PC-9 (cell line): ENCODE results near the gene PDLIM5. TPM values are rescaled to one million over a fixed set of nuclear protein-coding genes. Genes with fewer than 3 reads are reported as not detected.

ENCODE experiments used
- BruUV-seq: library from RNA; stranded (reverse); fragments of 400-500 nt; replicated peaks from 2 replicates; lab custom pipeline; 2021; lab: Mats Ljungman, UMichigan
- CTCF ChIA-PET: fragments of 300-600 bp; sonication (Branson Sonifier 250); formaldehyde crosslinking; loops from one replicate; lab custom pipeline; 2022; ENCODE audit warnings: antibody characterized with exemption; lab: Charles Lee
- POLR2A ChIA-PET: fragments of 300-600 bp; sonication (Branson Sonifier 250); formaldehyde crosslinking; loops from one replicate; lab custom pipeline; 2022; ENCODE audit warnings: antibody characterized with exemption; ENCODE audit not compliant: unreplicated experiment; lab: Charles Lee
- DNase-seq, 2 experiments: peaks; one replicate each; pipeline versions ENCODE4 v3.0.0 to v3.0.0-alpha.2; 2015 to 2022; ENCODE audit warnings: mixed read lengths in 1 of 2
- H2AFZ ChIP-seq: fragments of 200-600 bp; sonication (generic); 2 replicates; pipeline ENCODE4 v1.8.1; 2017; ENCODE audit warnings: antibody characterized with exemption
- H3F3A ChIP-seq: fragments of 200-600 bp; sonication (generic); 2 replicates; pipeline ENCODE4 v1.8.1; 2017; ENCODE audit warnings: antibody characterized with exemption, mild to moderate bottlenecking, low read depth; ENCODE audit not compliant: insufficient read depth
- H3K27ac ChIP-seq: fragments of 200-600 bp; sonication (generic); 2 replicates; pipeline ENCODE4 v1.6.1; 2016; ENCODE audit warnings: mixed run types
- H3K27me3 ChIP-seq: fragments of 200-600 bp; sonication (generic); 2 replicates; pipeline ENCODE4 v1.6.1; 2016; ENCODE audit warnings: low read depth, mixed run types; ENCODE audit not compliant: insufficient read depth
- H3K36me3 ChIP-seq: fragments of 200-600 bp; sonication (generic); 2 replicates; pipeline ENCODE4 v1.6.1; 2016; ENCODE audit warnings: low read depth, mixed run types
- H3K4me1 ChIP-seq: fragments of 200-600 bp; sonication (generic); replicated peaks from 2 replicates; pipeline ENCODE4 v1.6.1; 2016; ENCODE audit warnings: mixed run types; ENCODE audit not compliant: insufficient read depth
- H3K4me2 ChIP-seq: fragments of 200-600 bp; sonication (generic); 2 replicates; pipeline ENCODE4 v1.6.1; 2017; ENCODE audit warnings: mixed run types
- H3K4me3 ChIP-seq: fragments of 200-600 bp; sonication (generic); 2 replicates; pipeline ENCODE4 v1.6.1; 2016; ENCODE audit warnings: mixed run types
- H3K79me2 ChIP-seq: fragments of 200-600 bp; sonication (generic); 2 replicates; pipeline ENCODE4 v1.6.1; 2017; ENCODE audit warnings: low read depth, mixed run types
- H3K9me2 ChIP-seq: fragments of 200-600 bp; sonication (generic); 2 replicates; pipeline ENCODE4 v1.8.1; 2017; ENCODE audit warnings: mild to moderate bottlenecking; ENCODE audit not compliant: insufficient read depth
- H3K9me3 ChIP-seq: fragments of 200-600 bp; sonication (generic); 2 replicates; pipeline ENCODE4 v1.8.1; 2016; ENCODE audit warnings: low read depth; ENCODE audit not compliant: insufficient read depth
- H4K20me1 ChIP-seq: fragments of 200-600 bp; sonication (generic); 2 replicates; pipeline ENCODE4 v1.8.1; 2017; ENCODE audit not compliant: insufficient read depth
- EZH2 ChIP-seq: fragments of 200-600 bp; sonication (generic); IDR thresholded peaks from 2 replicates; pipeline ENCODE4 v1.8.0; 2017; ENCODE audit warnings: antibody characterized with exemption, low read depth
- intact Hi-C: fragments of 100-400 bp; cut with micrococcal nuclease; formaldehyde crosslinking; loops from one replicate; pipeline ENCODE4 v1.10.0; 2022; ENCODE audit not compliant: unreplicated experiment
- total RNA-seq: library from RNA; stranded (reverse); gene quantifications from 2 replicates; pipeline ENCODE4 v1.2.3, GENCODE V29; 2021
- TF ChIP-seq, protein P1 (sequence below): fragments of 200-600 bp; sonication (generic); conservative IDR thresholded peaks from 2 replicates; pipeline ENCODE4 v1.6.1; 2017; ENCODE audit warnings: mixed run types, antibody characterized with exemption, mild to moderate bottlenecking, moderate library complexity

The PDLIM5 gene
- total RNA-seq, 1 experiment from 2014 or later = 130 TPM

DNA sequence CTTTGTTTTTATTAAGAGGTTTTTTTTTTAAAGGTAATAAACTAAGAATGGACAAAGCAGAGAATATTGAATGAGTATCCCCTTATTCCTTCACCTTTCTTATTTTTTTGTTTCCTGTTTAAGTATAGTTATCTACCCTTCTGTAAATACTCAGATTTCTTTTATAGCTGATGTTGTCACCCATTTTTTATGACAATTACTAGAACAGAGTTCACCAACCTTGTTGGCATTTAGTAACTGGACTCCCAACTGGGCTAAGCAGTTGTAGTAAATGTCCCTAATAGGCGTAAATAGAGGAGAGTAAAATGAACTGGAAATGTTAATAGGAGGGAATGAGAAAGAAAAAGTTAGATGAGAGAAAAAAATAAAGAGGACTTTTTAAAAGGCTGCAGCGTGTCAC lies 9.8 kb downstream of the PDLIM5 start:
- Histone ChIP-seq H3K27me3 (no peaks in the 10 kb centered on the region), H4K20me1 (no peaks in the 10 kb centered on the region), H3K9me2 (no peaks in the 10 kb centered on the region), H3K9me3 (no peaks in the 10 kb centered on the region), H3K79me2 (peaks cover 85% of the 10 kb centered on the region), H2AFZ (no peak overlapping the region), H3K4me1 (no peaks in the 10 kb centered on the region), H3K27ac (no peak overlapping the region), H3K4me2 (no peak overlapping the region), H3K4me3 (no peak overlapping the region), H3K36me3 (peaks cover 7% of the 10 kb centered on the region; the same call in 1 of the 2 replicates), H3F3A (no peaks in the 10 kb centered on the region)
- intact Hi-C loops = no loop called here
- CTCF ChIA-PET = no interaction called here
- POLR2A ChIA-PET = no interaction called here
- TF ChIP-seq, protein P1, sequence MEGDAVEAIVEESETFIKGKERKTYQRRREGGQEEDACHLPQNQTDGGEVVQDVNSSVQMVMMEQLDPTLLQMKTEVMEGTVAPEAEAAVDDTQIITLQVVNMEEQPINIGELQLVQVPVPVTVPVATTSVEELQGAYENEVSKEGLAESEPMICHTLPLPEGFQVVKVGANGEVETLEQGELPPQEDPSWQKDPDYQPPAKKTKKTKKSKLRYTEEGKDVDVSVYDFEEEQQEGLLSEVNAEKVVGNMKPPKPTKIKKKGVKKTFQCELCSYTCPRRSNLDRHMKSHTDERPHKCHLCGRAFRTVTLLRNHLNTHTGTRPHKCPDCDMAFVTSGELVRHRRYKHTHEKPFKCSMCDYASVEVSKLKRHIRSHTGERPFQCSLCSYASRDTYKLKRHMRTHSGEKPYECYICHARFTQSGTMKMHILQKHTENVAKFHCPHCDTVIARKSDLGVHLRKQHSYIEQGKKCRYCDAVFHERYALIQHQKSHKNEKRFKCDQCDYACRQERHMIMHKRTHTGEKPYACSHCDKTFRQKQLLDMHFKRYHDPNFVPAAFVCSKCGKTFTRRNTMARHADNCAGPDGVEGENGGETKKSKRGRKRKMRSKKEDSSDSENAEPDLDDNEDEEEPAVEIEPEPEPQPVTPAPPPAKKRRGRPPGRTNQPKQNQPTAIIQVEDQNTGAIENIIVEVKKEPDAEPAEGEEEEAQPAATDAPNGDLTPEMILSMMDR = no peak
- TF ChIP-seq EZH2 = no peak
- DNase-seq = no peak
- BruUV-seq = no TSS peak

DNA sequence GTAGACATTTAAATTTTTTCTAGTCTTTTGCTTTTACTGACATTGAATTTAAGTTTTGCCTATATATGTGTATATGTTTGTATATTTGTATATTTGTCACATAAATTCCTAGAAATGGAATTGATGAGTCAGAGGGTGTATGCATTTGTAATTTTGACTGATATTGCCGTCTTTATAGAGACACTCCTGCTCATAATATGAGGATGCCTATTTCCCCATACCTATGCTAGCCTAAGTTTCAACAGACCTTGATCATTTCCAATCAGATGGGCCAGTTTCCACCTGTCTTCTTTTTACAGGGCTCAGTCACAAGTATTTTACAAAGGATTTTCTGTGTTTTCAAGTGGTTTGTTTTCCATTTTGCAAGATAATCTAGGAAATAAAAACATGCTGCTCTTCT lies 10.8 kb downstream of the PDLIM5 start:
- Histone ChIP-seq H3K9me3 (no peaks in the 10 kb centered on the region), H2AFZ (no peak overlapping the region), H3K4me3 (no peak overlapping the region), H3K4me1 (no peaks in the 10 kb centered on the region), H3K36me3 (no peaks in the 10 kb centered on the region), H3K27me3 (no peaks in the 10 kb centered on the region), H3K4me2 (no peak overlapping the region), H3K79me2 (peaks cover 82% of the 10 kb centered on the region), H4K20me1 (no peaks in the 10 kb centered on the region), H3K9me2 (no peaks in the 10 kb centered on the region), H3F3A (no peaks in the 10 kb centered on the region), H3K27ac (no peak overlapping the region)
- ChIA-PET POLR2A (no interaction called here), CTCF (no interaction called here)
- no TSS peak for BruUV-seq
- DNase-seq = no peak
- no peak for TF ChIP-seq EZH2
- TF ChIP-seq, protein P1 = no peak
- intact Hi-C loops = no loop called here

DNA sequence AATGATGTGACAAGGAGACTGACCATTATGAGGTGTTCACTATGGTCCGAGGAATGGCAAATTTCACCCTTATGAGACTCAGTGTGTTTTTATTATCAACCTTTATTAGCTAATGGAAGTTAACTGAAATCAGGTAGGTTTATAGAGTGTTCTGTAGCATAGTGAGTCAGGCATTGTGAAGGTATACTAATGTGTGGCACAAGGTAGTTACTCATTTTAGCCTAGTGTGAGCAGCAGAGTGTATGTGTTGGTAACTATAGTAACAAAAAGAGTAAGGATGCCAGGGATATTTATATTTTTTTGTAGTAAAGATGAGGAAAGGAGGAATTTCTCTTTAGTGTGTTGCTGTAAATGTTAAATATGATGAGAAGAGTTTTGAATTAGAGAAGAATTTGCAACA lies 12.0 kb downstream of the PDLIM5 start:
- Histone ChIP-seq H3K27me3 (no peaks in the 10 kb centered on the region), H3K36me3 (no peaks in the 10 kb centered on the region), H3K9me2 (no peaks in the 10 kb centered on the region), H3K4me1 (no peaks in the 10 kb centered on the region), H3K4me2 (no peak overlapping the region), H3K27ac (no peak overlapping the region), H2AFZ (no peak overlapping the region), H3K4me3 (no peak overlapping the region), H4K20me1 (no peaks in the 10 kb centered on the region), H3F3A (no peaks in the 10 kb centered on the region), H3K9me3 (no peaks in the 10 kb centered on the region), H3K79me2 (peaks cover 84% of the 10 kb centered on the region)
- ChIA-PET CTCF (no interaction called here), POLR2A (no interaction called here)
- DNase-seq = no peak
- no TSS peak for BruUV-seq
- no peak for TF ChIP-seq EZH2
- TF ChIP-seq, protein P1 = no peak
- intact Hi-C loops = no loop called here
